ACC112 (cell line): ENCODE measurements around the gene HAAO.
"Not testable (repeated sequence)": the region's sequence is repeated elsewhere in the genome, so short reads cannot be mapped to it uniquely, and the experiment has no call there.

Source experiments
- H2AFZ ChIP-seq: fragments of 200-600 bp; sonication (generic); one replicate; pipeline ENCODE4 v1.6.0; 2017; ENCODE audit warnings: antibody characterized with exemption, low read length; ENCODE audit not compliant: unreplicated experiment
- H3K27ac ChIP-seq: fragments of 200-600 bp; sonication (generic); 2 replicates; pipeline ENCODE4 v1.5.1; 2014; ENCODE audit warnings: low read depth, mild to moderate bottlenecking, antibody characterized with exemption, low read length, moderate library complexity
- H3K27me3 ChIP-seq: fragments of 200-600 bp; sonication (generic); 2 replicates; pipeline ENCODE4 v1.6.1; 2014; ENCODE audit warnings: mild to moderate bottlenecking, antibody characterized with exemption, low read length, moderate library complexity, mixed read lengths; ENCODE audit not compliant: insufficient read depth
- H3K36me3 ChIP-seq: fragments of 200-600 bp; sonication (generic); 2 replicates; pipeline ENCODE4 v1.6.1; 2016; ENCODE audit warnings: mild to moderate bottlenecking, antibody characterized with exemption, low read length, moderate library complexity, mixed read lengths; ENCODE audit not compliant: insufficient read depth
- H3K4me1 ChIP-seq: fragments of 200-600 bp; sonication (generic); one replicate; pipeline ENCODE4 v1.6.1; 2016; ENCODE audit warnings: low read length, mixed read lengths; ENCODE audit not compliant: insufficient read depth, unreplicated experiment, control insufficient read depth
- H3K4me3 ChIP-seq: fragments of 200-600 bp; sonication (generic); 2 replicates; pipeline ENCODE4 v1.5.1; 2014; ENCODE audit warnings: mild to moderate bottlenecking, low read depth, low read length
- H3K79me2 ChIP-seq: fragments of 200-600 bp; sonication (generic); one replicate; pipeline ENCODE4 v1.6.0; 2016; ENCODE audit warnings: low read length; ENCODE audit not compliant: control insufficient read depth, unreplicated experiment, insufficient read depth

Gene HAAO

DNA sequence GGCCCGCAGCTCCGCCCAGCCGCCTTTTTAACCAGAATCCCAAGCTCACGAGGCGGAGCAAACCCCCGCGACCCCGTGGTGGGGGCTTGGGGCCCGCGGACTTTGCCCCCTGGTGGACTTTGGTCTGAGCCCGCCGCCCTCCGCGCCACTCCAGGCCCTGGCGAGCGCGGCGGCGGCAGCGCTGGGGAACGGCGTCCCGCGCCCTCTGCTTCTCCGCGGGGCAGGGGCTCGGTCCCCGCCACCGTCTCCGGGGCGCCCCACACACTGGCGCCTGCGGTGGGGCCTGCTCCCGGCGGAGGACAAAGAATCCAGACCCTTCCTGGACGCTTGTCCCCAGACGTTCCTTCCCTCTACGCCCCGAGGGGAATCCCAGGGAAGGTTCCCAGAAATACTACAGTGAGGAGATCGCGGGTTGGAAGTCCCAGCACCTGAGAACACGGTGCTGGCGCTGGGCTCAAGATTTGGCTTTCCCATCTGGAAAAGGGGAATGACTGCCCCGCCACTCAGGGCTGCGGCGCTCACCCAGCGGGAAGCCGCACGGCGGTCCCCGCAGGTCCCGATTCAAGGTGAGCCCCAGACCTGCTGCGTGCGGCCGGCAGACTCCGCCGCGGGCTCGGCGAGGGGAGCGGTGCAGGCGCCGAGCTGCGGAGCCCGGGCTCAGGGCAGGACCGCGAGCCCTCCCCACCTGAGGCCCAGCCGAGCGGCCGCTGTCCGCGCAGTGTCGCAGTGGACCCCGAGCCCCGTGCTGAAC lies at the start of gene HAAO:
HAAO (minus strand) TSS at position 1 of the 751 bp plus-strand sequence. CDS start 47 bp downstream, outside the sequence.
- Histone ChIP-seq H3K4me1 (no peaks in the 10 kb centered on the region), H3K79me2 (no peaks in the 10 kb centered on the region), H3K27me3 (peaks cover 44% of the 10 kb centered on the region), H3K36me3 (no peaks in the 10 kb centered on the region), H3K27ac (no peak within 1 kb of the TSS), H2AFZ (peak within 1 kb of the TSS; percentile 2), H3K4me3 (peak within 1 kb of the TSS; percentile 58)

DNA sequence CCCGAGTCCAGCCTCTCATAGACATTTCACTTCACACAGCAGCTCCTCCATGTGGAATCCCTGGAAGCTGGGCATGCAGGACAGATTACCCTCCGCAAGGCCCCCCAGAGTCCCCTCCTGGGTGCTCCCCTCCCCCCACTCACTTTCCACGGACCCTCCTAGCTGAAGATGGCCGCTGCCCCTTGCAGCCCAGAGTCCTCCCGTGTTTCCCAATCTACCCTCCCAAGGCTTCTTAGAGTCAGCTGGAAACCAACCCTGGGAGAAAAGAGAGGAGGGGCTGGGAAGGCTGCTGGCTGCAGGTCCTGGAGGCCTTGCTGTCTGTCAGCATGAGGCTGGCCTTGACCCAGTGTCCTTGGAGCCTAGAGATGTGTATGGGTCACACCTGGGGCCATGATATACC lies 49.0 kb upstream of the HAAO start:
- Histone ChIP-seq H3K36me3 (no peaks in the 10 kb centered on the region), H3K79me2 (no peaks in the 10 kb centered on the region), H3K4me1 (peaks cover 24% of the 10 kb centered on the region), H3K27ac (no peak overlapping the region), H3K4me3 (no peak overlapping the region), H3K27me3 (no peaks in the 10 kb centered on the region), H2AFZ (no peak overlapping the region)

DNA sequence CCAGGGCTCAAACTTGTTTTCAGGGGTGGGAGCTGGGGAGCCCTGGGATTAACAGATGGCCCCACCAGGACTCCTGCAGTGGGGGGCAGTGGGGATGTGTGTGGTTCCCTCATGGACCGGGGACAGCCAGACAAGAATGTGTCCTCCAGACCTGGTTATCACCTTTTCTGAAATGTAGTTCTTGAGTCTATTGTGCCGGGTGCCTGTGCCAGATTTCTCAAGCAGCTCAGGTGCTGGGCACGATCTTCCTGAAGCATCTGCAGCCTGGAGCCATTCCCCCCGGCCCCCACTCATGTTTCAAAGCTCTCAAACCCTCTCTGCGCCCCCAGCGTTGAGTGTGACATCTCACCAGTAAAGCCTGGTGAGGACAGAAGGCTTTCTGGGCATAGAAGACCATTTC lies 48.4 kb upstream of the HAAO start:
- no peaks in the 10 kb centered on the region for H3K27me3 ChIP-seq
- H3K4me1 ChIP-seq, result peaks cover 30% of the 10 kb centered on the region
- H3K79me2 ChIP-seq, result no peaks in the 10 kb centered on the region
- H3K36me3 ChIP-seq, result no peaks in the 10 kb centered on the region
- no peak overlapping the region for H3K27ac ChIP-seq
- no peak overlapping the region for H2AFZ ChIP-seq
- H3K4me3 ChIP-seq, result no peak overlapping the region

- Histone ChIP-seq H3K36me3 (no peaks in the 10 kb centered on the region), H3K4me1 (peaks cover 35% of the 10 kb centered on the region), H3K27me3 (no peaks in the 10 kb centered on the region), H3K4me3 (no peak overlapping the region), H2AFZ (peak overlapping the region; percentile 1), H3K27ac (no peak overlapping the region), H3K79me2 (no peaks in the 10 kb centered on the region)
Measured at GRCh38 chr2:42839809-42840501, 47.6 kb upstream of the HAAO start.

DNA sequence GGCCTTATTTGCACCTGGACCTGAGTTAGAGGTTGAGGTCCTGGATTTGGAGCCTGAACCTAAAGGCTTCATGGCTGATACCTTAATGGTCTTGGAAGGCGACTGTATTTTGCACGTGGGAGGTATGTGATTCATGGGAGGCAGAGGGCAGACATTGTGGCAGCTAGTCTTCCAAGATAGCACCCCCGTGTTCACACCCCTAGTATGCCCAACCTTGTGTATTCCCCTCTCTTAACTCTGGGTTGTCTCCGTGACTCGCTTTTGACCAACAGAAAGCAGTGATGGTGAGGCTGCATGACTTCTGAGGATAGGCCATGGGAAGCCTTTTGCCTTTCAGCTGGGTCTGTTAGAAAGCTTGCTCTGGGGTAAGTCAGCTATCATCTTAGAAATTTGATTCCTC lies 45.8 kb upstream of the HAAO start:
- Histone ChIP-seq H3K4me1 (peaks cover 35% of the 10 kb centered on the region), H3K27ac (no peak overlapping the region), H2AFZ (no peak overlapping the region), H3K4me3 (no peak overlapping the region), H3K79me2 (no peaks in the 10 kb centered on the region), H3K27me3 (no peaks in the 10 kb centered on the region), H3K36me3 (no peaks in the 10 kb centered on the region)

GRCh38 chr2:42835577-42836371 lies 43.4 kb upstream of the HAAO start:
- Histone ChIP-seq H3K4me1 (peaks cover 30% of the 10 kb centered on the region), H3K27ac (peak overlapping the region; percentile 65), H3K27me3 (no peaks in the 10 kb centered on the region), H3K36me3 (no peaks in the 10 kb centered on the region), H3K79me2 (no peaks in the 10 kb centered on the region), H2AFZ (peak overlapping the region; percentile 32), H3K4me3 (no peak overlapping the region)

GRCh38 chr2:42834161-42834560 lies 41.8 kb upstream of the HAAO start:
- H3K36me3 ChIP-seq, result no peaks in the 10 kb centered on the region
- H3K27me3 ChIP-seq, result no peaks in the 10 kb centered on the region
- H2AFZ ChIP-seq, result no peak overlapping the region
- H3K27ac ChIP-seq, result no peak overlapping the region
- no peaks in the 10 kb centered on the region for H3K79me2 ChIP-seq
- peaks cover 31% of the 10 kb centered on the region for H3K4me1 ChIP-seq
- H3K4me3 ChIP-seq, result no peak overlapping the region

DNA sequence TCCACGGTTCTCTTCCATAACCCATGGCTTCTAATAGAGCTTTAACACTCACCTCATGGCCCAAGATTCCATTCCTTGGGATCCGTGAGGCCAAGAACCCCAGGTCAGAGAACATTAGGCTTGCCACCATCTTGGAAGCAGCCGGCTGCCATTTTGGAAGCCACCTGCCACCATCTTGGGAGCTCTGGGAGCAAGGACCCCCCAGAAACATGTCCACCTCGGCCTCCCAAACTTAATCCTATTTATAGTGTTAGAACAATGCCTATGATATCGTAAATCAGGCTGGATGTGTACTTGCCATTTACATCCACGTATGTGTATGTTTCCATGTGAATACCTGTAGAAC lies 39.9 kb upstream of the HAAO start:
- H3K36me3 ChIP-seq, result no peaks in the 10 kb centered on the region
- no peak overlapping the region for H3K4me3 ChIP-seq
- peaks cover 34% of the 10 kb centered on the region for H3K4me1 ChIP-seq
- no peaks in the 10 kb centered on the region for H3K79me2 ChIP-seq
- no peaks in the 10 kb centered on the region for H3K27me3 ChIP-seq
- H3K27ac ChIP-seq, result no peak overlapping the region
- H2AFZ ChIP-seq, result no peak overlapping the region

DNA sequence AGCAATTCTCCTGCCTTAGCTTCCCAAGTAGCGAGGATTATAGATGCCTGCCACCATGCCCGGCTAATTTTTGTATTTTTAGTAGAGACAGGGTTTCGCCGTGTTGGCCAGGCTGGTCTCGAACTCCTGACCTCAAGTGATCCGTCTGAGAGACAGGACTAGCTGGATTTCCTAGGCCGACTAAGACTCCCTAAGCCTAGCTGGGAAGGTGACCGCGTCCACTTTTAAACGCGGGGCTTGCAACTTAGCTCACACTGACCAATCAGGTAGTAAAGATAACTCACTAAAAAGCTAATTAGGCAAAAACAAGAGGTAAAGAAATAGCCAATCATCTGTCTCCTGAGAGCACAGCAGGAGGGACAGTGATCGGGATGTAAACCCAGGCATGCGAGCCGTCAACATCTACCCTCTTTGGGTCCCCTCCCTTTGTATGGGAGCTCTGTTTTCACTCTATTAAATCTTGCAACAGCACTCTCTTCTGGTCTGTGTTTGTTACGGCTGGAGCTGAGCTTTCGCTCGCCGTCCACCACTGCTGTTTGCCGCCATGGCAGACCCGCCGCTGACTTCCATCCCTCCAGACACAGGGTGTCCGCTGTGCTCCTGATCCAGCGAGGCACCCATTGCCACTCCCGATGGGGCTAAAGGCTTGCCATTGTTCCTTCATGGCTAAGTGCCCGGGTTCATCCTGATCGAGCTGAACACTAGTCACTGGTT lies 39.3 kb upstream of the HAAO start:
- H3K27ac ChIP-seq, H3K4me3 ChIP-seq, H2AFZ ChIP-seq, H3K79me2 ChIP-seq, H3K27me3 ChIP-seq, H3K36me3 ChIP-seq: not testable (repeated sequence)
- H3K4me1 ChIP-seq, result peaks cover 28% of the 10 kb centered on the region

DNA sequence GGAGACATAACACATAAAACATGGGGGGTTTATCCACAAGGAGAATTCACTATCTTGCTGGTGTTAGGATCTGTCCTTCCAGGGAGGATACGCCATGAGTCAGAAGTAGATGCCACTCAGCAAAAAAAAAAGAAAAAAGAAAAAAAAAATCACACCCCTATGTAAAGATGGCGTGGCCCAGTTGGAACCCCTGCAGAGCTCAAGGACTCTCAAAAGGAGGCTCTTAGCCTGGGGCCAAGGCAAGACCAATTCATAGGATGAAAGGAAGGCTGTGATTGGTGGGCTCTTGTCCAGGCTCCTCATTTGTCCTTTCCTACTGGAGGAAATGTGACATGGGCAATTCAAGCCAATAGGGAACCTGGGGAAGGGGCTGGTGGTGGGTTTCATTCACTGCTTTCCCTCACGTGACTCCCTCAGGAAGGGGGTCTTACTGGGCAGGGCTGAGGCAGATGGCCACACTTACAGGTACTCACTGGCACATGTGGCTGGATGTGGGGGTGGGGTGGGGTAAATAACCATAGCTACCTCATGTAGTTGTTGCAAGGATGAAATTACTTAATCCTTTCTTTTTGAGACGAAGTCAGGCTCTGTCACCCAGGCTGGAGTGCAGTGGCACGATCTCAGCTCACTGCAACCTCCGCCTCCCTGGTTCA lies 38.7 kb upstream of the HAAO start:
- no peaks in the 10 kb centered on the region for H3K36me3 ChIP-seq
- no peak overlapping the region for H2AFZ ChIP-seq

More for the DNA sequence above, 38.7 kb upstream of the HAAO start:
- H3K4me1 ChIP-seq, result peaks cover 23% of the 10 kb centered on the region
- H3K27me3 ChIP-seq, result no peaks in the 10 kb centered on the region
- H3K27ac ChIP-seq, result no peak overlapping the region
- H3K79me2 ChIP-seq, result no peaks in the 10 kb centered on the region
- H3K4me3 ChIP-seq, result no peak overlapping the region
